Caco-2 (cell line): ENCODE results near the gene NOL7. TPM values are rescaled to one million over a fixed set of nuclear protein-coding genes. Genes with fewer than 3 reads are reported as not detected.

Experiments used
- BruUV-seq: library from RNA; stranded (reverse); fragments of 400-500 nt; replicated peaks from 2 replicates; lab custom pipeline; 2021; lab: Mats Ljungman, UMichigan
- CTCF ChIA-PET: fragments of 300-600 bp; sonication (Branson Sonifier 250); formaldehyde crosslinking; loops from one replicate; lab custom pipeline; 2022; ENCODE audit warnings: antibody characterized with exemption; lab: Charles Lee
- POLR2A ChIA-PET: fragments of 300-600 bp; sonication (Branson Sonifier 250); formaldehyde crosslinking; loops from one replicate; lab custom pipeline; 2022; ENCODE audit warnings: antibody characterized with exemption; lab: Charles Lee
- DNase-seq, 2 experiments: peaks; one replicate each; pipeline versions ENCODE4 v3.0.0 to v3.0.0-alpha.2; 2020 to 2022
- H3K27me3 ChIP-seq: replicated peaks from 2 replicates; pipeline ENCODE4 v1.6.0; 2011; ENCODE audit warnings: low read length; ENCODE audit not compliant: control insufficient read depth, insufficient read depth
- H3K36me3 ChIP-seq: 2 replicates; pipeline ENCODE4 v1.5.1; 2011; ENCODE audit warnings: low read length; ENCODE audit not compliant: control insufficient read depth, insufficient read depth
- H3K4me1 ChIP-seq: fragments of 250-450 bp; sonication (Bioruptor Pico); 2 replicates; pipeline ENCODE4 v1.5.1; 2020; ENCODE audit warnings: mild to moderate bottlenecking
- H3K4me3 ChIP-seq: 2 replicates; pipeline ENCODE4 v1.5.1; 2011; ENCODE audit warnings: low read depth, mild to moderate bottlenecking, control low read depth, low read length
- H3K9me3 ChIP-seq: fragments of 250-450 bp; sonication (Bioruptor Pico); 2 replicates; pipeline ENCODE4 v1.5.1; 2020; ENCODE audit warnings: mild to moderate bottlenecking, moderate library complexity
- H3K27ac Mint-ChIP-seq: one replicate; pipeline ENCODE4 v1.8.0; 2022; ENCODE audit warnings: mixed read lengths; ENCODE audit not compliant: unreplicated experiment
- H3K27me3 Mint-ChIP-seq: one replicate; pipeline ENCODE4 v1.8.0; 2022; ENCODE audit warnings: mixed read lengths; ENCODE audit not compliant: insufficient read depth, unreplicated experiment
- H3K36me3 Mint-ChIP-seq: one replicate; pipeline ENCODE4 v1.8.0; 2022; ENCODE audit warnings: mild to moderate bottlenecking, mixed read lengths; ENCODE audit not compliant: insufficient read depth, unreplicated experiment
- H3K4me1 Mint-ChIP-seq: one replicate; pipeline ENCODE4 v1.8.0; 2022; ENCODE audit warnings: low read depth, mixed read lengths; ENCODE audit not compliant: unreplicated experiment
- H3K4me3 Mint-ChIP-seq: one replicate; pipeline ENCODE4 v1.8.0; 2022; ENCODE audit warnings: mild to moderate bottlenecking, moderate library complexity, mixed read lengths; ENCODE audit not compliant: unreplicated experiment
- H3K9me3 Mint-ChIP-seq: one replicate; pipeline ENCODE4 v1.8.0; 2022; ENCODE audit warnings: mixed read lengths; ENCODE audit not compliant: unreplicated experiment
- intact Hi-C: fragments of 100-400 bp; cut with micrococcal nuclease; formaldehyde crosslinking; loops from one replicate; pipeline ENCODE4 v1.10.0; 2022; ENCODE audit not compliant: unreplicated experiment
- total RNA-seq: library from RNA; stranded (reverse); gene quantifications from 2 replicates; pipeline ENCODE4 v1.2.3, GENCODE V29; 2022
- TF ChIP-seq, protein P1 (sequence below), 2 experiments: fragments of 200-600 bp in 1 of 2; IDR thresholded peaks; 1 replicate in 1 of 2; 2 replicates in 1 of 2; pipeline versions ENCODE4 v1.5.1 to v1.8.0; 2011 to 2022; ENCODE audit warnings: antibody characterized with exemption in 1 of 2, control low read depth in 1 of 2, inconsistent platforms in 1 of 2, low read depth in 1 of 2, low read length in 1 of 2, mild to moderate bottlenecking in 1 of 2, moderate library complexity in 1 of 2; ENCODE audit not compliant: insufficient read depth in 1 of 2, severe bottlenecking in 1 of 2, unreplicated experiment in 1 of 2

The NOL7 gene
- total RNA-seq, 1 experiment from 2014 or later: 92.9 TPM

- Histone ChIP-seq H3K4me1 (0 out of 2 replicates have a peak, but pooled peaks cover 9% of the 10 kb centered on the region), H3K27me3 (no peaks in the 10 kb centered on the region; the same call in 1 of the 2 replicates), H3K4me3 (no peak overlapping the region), H3K9me3 (no peaks in the 10 kb centered on the region), H3K36me3 (no peaks in the 10 kb centered on the region)
- no peak overlapping the region for H3K27ac Mint-ChIP-seq
- ChIA-PET POLR2A (no interaction called here), CTCF (no interaction called here)
- H3K9me3 Mint-ChIP-seq: no peaks in the 10 kb centered on the region
- no peak overlapping the region for H3K4me3 Mint-ChIP-seq
- peaks cover 34% of the 10 kb centered on the region for H3K4me1 Mint-ChIP-seq
- intact Hi-C loops: no loop called here
- BruUV-seq: no TSS peak
- H3K36me3 Mint-ChIP-seq: no peaks in the 10 kb centered on the region
- TF ChIP-seq, protein P1, sequence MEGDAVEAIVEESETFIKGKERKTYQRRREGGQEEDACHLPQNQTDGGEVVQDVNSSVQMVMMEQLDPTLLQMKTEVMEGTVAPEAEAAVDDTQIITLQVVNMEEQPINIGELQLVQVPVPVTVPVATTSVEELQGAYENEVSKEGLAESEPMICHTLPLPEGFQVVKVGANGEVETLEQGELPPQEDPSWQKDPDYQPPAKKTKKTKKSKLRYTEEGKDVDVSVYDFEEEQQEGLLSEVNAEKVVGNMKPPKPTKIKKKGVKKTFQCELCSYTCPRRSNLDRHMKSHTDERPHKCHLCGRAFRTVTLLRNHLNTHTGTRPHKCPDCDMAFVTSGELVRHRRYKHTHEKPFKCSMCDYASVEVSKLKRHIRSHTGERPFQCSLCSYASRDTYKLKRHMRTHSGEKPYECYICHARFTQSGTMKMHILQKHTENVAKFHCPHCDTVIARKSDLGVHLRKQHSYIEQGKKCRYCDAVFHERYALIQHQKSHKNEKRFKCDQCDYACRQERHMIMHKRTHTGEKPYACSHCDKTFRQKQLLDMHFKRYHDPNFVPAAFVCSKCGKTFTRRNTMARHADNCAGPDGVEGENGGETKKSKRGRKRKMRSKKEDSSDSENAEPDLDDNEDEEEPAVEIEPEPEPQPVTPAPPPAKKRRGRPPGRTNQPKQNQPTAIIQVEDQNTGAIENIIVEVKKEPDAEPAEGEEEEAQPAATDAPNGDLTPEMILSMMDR (IDR thresholded peaks at IDR 0.05; ENCODE audit: insufficient read depth in 1 of 2, low read depth in 1 of 2, low read length in 1 of 2, severe bottlenecking in 1 of 2, unreplicated experiment in 1 of 2): no peak
- DNase-seq: no peak
- no peaks in the 10 kb centered on the region for H3K27me3 Mint-ChIP-seq
Measured at GRCh38 chr6:13662651-13663334, 47.7 kb downstream of the NOL7 start.

DNA sequence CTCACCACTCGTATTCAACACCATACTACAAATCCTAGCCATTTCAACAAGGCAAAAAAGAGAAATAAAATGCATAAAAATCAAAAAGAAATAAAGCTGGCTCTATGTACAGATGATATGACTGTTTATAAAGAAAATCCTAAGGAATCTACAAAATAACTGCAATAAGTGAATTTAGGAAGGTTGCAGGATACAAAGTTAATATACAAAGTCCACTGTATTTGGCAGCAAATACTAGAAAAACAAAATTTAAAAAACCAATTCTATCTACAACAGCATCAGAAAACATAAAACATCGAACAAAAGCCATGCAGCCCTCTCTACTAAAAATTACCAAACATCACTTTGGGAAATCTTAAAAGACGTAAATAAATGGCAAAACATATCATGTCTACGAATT is 48.9 kb downstream of the NOL7 start:
- H3K9me3 Mint-ChIP-seq: no peaks in the 10 kb centered on the region
- peaks cover 41% of the 10 kb centered on the region for H3K4me1 Mint-ChIP-seq
- no peak overlapping the region for H3K4me3 ChIP-seq
- H3K9me3 ChIP-seq: no peaks in the 10 kb centered on the region
- no peaks in the 10 kb centered on the region for H3K36me3 ChIP-seq
- H3K36me3 Mint-ChIP-seq: no peaks in the 10 kb centered on the region
- intact Hi-C loops: no loop called here
- no peak overlapping the region for H3K4me3 Mint-ChIP-seq
- ChIA-PET CTCF (no interaction called here), POLR2A (no interaction called here)
- H3K4me1 ChIP-seq: peaks cover 20% of the 10 kb centered on the region; the same call in 1 of the 2 replicates
- H3K27me3 ChIP-seq: no peaks in the 10 kb centered on the region; the same call in 1 of the 2 replicates
- TF ChIP-seq, protein P1 (IDR thresholded peaks at IDR 0.05; ENCODE audit: insufficient read depth in 1 of 2, low read depth in 1 of 2, low read length in 1 of 2, severe bottlenecking in 1 of 2, unreplicated experiment in 1 of 2): no peak
- BruUV-seq: no TSS peak
- DNase-seq: no peak
- no peak overlapping the region for H3K27ac Mint-ChIP-seq
- H3K27me3 Mint-ChIP-seq: no peaks in the 10 kb centered on the region

DNA sequence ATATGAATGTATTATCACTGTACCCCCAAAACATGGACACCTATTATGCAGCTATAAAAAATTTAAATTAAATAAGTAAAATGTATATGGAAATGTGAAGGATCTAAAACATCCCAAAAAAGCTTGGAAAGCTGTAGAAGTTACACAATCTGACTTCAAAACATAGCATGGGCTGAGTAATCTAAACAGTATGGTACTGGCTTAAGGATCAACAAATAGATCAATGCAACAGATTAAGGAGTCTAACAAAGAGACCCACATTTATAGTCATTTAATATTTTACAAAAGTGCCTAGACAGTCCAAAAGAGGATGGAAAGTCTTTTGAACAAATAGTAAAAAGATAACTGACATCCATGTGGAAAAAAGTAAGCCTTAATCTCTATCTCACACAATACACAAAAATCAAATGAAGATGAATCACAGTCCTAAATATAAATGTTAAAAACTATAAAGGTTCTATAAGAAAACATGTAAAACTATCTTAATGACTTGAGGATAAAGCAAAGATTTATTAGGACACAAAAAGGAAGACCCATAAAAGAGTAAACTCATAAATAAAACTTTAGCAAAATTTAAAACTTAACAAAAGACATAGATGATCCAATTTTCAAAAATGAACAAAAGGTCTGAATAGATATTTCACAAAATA is 49.7 kb downstream of the NOL7 start:
- intact Hi-C loops: no loop called here
- Histone ChIP-seq H3K36me3 (no peaks in the 10 kb centered on the region), H3K9me3 (no peaks in the 10 kb centered on the region), H3K4me3 (no peak overlapping the region), H3K4me1 (peaks cover 20% of the 10 kb centered on the region; the same call in 1 of the 2 replicates), H3K27me3 (no peaks in the 10 kb centered on the region; the same call in 1 of the 2 replicates)
- H3K9me3 Mint-ChIP-seq: no peaks in the 10 kb centered on the region
- BruUV-seq: no TSS peak
- ChIA-PET CTCF (no interaction called here), POLR2A (no interaction called here)
- H3K4me1 Mint-ChIP-seq: peaks cover 41% of the 10 kb centered on the region
- TF ChIP-seq, protein P1 (IDR thresholded peaks at IDR 0.05; ENCODE audit: insufficient read depth in 1 of 2, low read depth in 1 of 2, low read length in 1 of 2, severe bottlenecking in 1 of 2, unreplicated experiment in 1 of 2): no peak
- no peaks in the 10 kb centered on the region for H3K27me3 Mint-ChIP-seq
- no peaks in the 10 kb centered on the region for H3K36me3 Mint-ChIP-seq
- H3K4me3 Mint-ChIP-seq: no peak overlapping the region
- DNase-seq: no peak
- H3K27ac Mint-ChIP-seq: no peak overlapping the region
